Psoas muscle (tissue), 8 donors: ENCODE measurements around the gene LMAN1L. TPM values are rescaled to one million over a fixed set of nuclear protein-coding genes. Genes with fewer than 3 reads are reported as not detected.

Source experiments
- ATAC-seq, 4 donors: fragments of 200-7000 bp; cut with Tn5 transposase; one replicate each; pipeline ENCODE4 v1.9.1; 2020; ENCODE audit warnings: moderate library complexity in 3 of 4, mild to moderate bottlenecking in 2 of 4
- DNase-seq, 2 donors: peaks; one replicate each; pipeline ENCODE4 v3.0.0-alpha.2; 2020
- H3K27ac ChIP-seq: fragments of 200-600 bp; one replicate; pipeline ENCODE4 v1.8.0; 2022
- H3K27me3 ChIP-seq, 3 donors: fragments of 200-600 bp in 1 of 3; one replicate each; pipeline versions ENCODE4 v1.6.1 to v1.8.0; 2013 to 2022; ENCODE audit warnings: low read length in 2 of 3, mild to moderate bottlenecking in 2 of 3, moderate library complexity in 1 of 3; ENCODE audit not compliant: insufficient read depth in 3 of 3
- H3K36me3 ChIP-seq, 2 donors: fragments of 200-600 bp in 1 of 2; one replicate each; pipeline versions ENCODE4 v1.6.1 to v1.8.0; 2013 to 2022; ENCODE audit warnings: low read depth in 1 of 2, mild to moderate bottlenecking in 1 of 2, moderate library complexity in 1 of 2; ENCODE audit not compliant: insufficient read depth in 1 of 2
- H3K4me1 ChIP-seq: fragments of 200-600 bp; one replicate; pipeline ENCODE4 v1.8.0; 2022
- H3K4me3 ChIP-seq: fragments of 200-600 bp; one replicate; pipeline ENCODE4 v1.8.0; 2022; ENCODE audit warnings: mild to moderate bottlenecking
- H3K9me3 ChIP-seq: fragments of 200-600 bp; one replicate; pipeline ENCODE4 v1.8.0; 2022
- WGBS, 3 donors: extraction: QIAGEN DNeasy Blood & Tissue Kit; methylation state at CpG; one replicate each; pipeline versions ENCODE4 v1.1.6 to v1.1.7; 2013; 5-methylcytosine and 5-hydroxymethylcytosine counted together
- intact Hi-C, 2 donors: fragments of 100-400 bp; cut with DNase I; formaldehyde crosslinking; loops; one replicate each; pipeline versions ENCODE4 v1.11.0 to v1.14.2; 2022
- polyA plus RNA-seq, 3 donors: library from polyadenylated mRNA; stranded (reverse); fragments of 200-250 nt; gene quantifications; one replicate each; pipeline ENCODE4 v1.2.3, GENCODE V29; 2013
- total RNA-seq, 4 donors: library from RNA; stranded (reverse); fragmentation: NEBNext Ultra II Directional in 2 of 4; extraction: Animal tissue kit (Norgen Biotek cat#: 25700) in 2 of 4; gene quantifications; one replicate each; pipeline versions ENCODE4 v1.2.1 to v1.2.4, GENCODE V29; 2021 to 2023
- TF ChIP-seq, protein P1 (sequence below): fragments of 200-600 bp; IDR thresholded peaks from one replicate; pipeline ENCODE4 v1.8.0; 2022; ENCODE audit warnings: antibody characterized with exemption
- donor health status: healthy with polysubstance abuse.
- donor health status: DM: no; HTN: no; CAD: no; lungs with moderate emphysema.
- donor health status: Bipolar disorder and iron deficiency.
- donor health status: healthy.
- donor health status: DM: yes; HTN: yes; CAD: no.
- donor health status: DM: no; HTN: no; CAD: no.
- donor health status: DM: no; HTN: no; CAD: no.
- donor health status: DM: yes; HTN: yes; CAD: no.

LMAN1L gene
- total and polyA plus RNA-seq, 7 donors = 0.36 to 0.66 TPM; not detected in 5

DNA sequence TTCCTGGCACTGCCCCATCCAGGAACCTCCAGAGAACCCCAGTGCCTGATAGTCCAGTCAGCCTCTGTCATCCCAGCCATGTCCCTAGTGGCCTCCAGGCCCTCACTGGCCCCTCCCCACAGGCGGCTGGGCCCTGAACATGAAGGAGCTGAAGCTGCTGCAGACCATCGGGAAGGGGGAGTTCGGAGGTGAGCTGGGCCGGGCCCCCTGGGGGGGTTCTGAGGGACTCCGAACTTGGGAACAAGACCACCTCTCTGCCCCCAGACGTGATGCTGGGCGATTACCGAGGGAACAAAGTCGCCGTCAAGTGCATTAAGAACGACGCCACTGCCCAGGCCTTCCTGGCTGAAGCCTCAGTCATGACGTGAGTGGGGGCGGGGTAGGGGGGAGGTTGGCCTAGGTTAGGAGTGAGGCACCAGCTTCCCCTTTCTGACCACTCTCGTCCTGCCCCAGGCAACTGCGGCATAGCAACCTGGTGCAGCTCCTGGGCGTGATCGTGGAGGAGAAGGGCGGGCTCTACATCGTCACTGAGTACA is 12.0 kb upstream of the LMAN1L start:
- H3K4me3 ChIP-seq = no peak overlapping the region
- TF ChIP-seq, protein P1, sequence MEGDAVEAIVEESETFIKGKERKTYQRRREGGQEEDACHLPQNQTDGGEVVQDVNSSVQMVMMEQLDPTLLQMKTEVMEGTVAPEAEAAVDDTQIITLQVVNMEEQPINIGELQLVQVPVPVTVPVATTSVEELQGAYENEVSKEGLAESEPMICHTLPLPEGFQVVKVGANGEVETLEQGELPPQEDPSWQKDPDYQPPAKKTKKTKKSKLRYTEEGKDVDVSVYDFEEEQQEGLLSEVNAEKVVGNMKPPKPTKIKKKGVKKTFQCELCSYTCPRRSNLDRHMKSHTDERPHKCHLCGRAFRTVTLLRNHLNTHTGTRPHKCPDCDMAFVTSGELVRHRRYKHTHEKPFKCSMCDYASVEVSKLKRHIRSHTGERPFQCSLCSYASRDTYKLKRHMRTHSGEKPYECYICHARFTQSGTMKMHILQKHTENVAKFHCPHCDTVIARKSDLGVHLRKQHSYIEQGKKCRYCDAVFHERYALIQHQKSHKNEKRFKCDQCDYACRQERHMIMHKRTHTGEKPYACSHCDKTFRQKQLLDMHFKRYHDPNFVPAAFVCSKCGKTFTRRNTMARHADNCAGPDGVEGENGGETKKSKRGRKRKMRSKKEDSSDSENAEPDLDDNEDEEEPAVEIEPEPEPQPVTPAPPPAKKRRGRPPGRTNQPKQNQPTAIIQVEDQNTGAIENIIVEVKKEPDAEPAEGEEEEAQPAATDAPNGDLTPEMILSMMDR = no peak
- WGBS, 3 donors = 88 to 91% (median 89%) methylated on average over 20 of the region's 20 CpGs
- no peak for ATAC-seq
- intact Hi-C loops = loop anchor here (1.0 to 2.0 kb wide), 3 partner anchors 18 to 29 kb away; partner anchors contain the start of gene CSK (in 2 of the 2)
- H3K9me3 ChIP-seq = no peaks in the 10 kb centered on the region
- H3K4me1 ChIP-seq = peaks cover 21% of the 10 kb centered on the region
- DNase-seq = no peak
- no peaks in the 10 kb centered on the region for H3K27me3 ChIP-seq
- peaks cover 4 to 49% of the 10 kb centered on the region in 2 donors for H3K36me3 ChIP-seq
- H3K27ac ChIP-seq = no peak overlapping the region

DNA sequence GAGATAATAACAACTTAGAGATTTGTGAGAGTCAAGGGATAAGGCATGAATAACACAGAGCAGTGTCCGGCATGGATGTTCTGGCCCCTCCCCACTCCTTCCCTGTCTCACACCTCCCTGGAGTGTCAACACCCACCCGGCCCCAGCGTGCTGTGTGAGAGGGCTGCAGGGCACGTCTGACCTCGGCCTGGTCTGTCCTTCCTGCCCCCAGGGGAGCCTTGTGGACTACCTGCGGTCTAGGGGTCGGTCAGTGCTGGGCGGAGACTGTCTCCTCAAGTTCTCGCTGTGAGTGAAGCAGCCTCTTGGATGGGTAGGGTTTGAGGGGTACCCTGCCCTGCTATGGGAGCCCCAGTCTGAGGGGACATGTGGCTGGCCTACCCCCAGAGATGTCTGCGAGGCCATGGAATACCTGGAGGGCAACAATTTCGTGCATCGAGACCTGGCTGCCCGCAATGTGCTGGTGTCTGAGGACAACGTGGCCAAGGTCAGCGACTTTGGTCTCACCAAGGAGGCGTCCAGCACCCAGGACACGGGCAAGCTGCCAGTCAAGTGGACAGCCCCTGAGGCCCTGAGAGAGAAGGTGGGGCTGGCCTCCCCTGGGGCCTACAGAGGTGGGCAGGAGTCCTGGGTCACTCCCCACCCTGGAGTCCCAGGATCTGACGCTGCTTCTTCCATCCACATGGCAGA is 11.2 kb upstream of the LMAN1L start:
- H3K4me3 ChIP-seq = no peak overlapping the region
- no peaks in the 10 kb centered on the region for H3K27me3 ChIP-seq
- intact Hi-C loops = loop anchor here in 1 of 2 donors (2.0 kb wide), 1 partner anchor 19 kb away; the partner anchor contains the start of gene CSK
- no peak for ATAC-seq
- no peak for DNase-seq
- WGBS, 3 donors = 87 to 89% (median 87%) methylated on average over 18 of the region's 18 CpGs
- peaks cover 21% of the 10 kb centered on the region for H3K4me1 ChIP-seq
- no peak overlapping the region for H3K27ac ChIP-seq
- TF ChIP-seq, protein P1 = no peak
- no peaks in the 10 kb centered on the region for H3K9me3 ChIP-seq
- H3K36me3 ChIP-seq = peaks cover 4 to 49% of the 10 kb centered on the region in 2 donors

DNA sequence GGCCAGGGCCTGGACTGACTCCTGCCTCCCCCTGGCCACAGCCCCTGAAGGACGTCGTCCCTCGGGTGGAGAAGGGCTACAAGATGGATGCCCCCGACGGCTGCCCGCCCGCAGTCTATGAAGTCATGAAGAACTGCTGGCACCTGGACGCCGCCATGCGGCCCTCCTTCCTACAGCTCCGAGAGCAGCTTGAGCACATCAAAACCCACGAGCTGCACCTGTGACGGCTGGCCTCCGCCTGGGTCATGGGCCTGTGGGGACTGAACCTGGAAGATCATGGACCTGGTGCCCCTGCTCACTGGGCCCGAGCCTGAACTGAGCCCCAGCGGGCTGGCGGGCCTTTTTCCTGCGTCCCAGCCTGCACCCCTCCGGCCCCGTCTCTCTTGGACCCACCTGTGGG is 10.3 kb upstream of the LMAN1L start:
- Histone ChIP-seq H3K9me3 (no peaks in the 10 kb centered on the region), H3K36me3 (peaks cover 4 to 49% of the 10 kb centered on the region in 2 donors), H3K27ac (no peak overlapping the region), H3K4me1 (peaks cover 21% of the 10 kb centered on the region), H3K27me3 (no peaks in the 10 kb centered on the region), H3K4me3 (no peak overlapping the region)
- TF ChIP-seq, protein P1 = no peak
- intact Hi-C loops = no loop called here
- DNase-seq (no peak), ATAC-seq (no peak)
- 89 to 91% (median 90%) methylated on average over 20 of the region's 20 CpGs for WGBS, 3 donors

DNA sequence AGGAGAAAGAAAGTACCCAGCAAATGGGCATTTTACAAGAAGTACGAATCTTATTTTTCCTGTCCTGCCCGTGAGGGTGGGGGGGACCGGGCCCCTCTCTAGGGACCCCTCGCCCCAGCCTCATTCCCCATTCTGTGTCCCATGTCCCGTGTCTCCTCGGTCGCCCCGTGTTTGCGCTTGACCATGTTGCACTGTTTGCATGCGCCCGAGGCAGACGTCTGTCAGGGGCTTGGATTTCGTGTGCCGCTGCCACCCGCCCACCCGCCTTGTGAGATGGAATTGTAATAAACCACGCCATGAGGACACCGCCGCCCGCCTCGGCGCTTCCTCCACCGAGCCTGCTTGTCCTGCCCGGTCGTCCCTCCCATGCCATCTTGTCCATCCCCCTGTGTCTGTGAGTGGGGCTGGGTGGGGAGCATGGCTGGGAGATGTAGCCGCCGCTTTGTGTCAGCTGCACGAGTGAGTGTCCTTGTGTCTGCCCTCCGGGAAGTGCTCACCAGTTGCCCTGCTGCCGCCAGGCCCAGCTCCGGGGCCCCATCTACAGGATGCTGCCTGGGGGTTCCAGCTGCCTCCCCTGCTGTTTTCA is 9.7 kb upstream of the LMAN1L start:
- intact Hi-C loops = no loop called here
- Histone ChIP-seq H3K36me3 (peaks cover 4 to 49% of the 10 kb centered on the region in 2 donors), H3K9me3 (no peaks in the 10 kb centered on the region), H3K27ac (no peak overlapping the region), H3K4me1 (peaks cover 22% of the 10 kb centered on the region), H3K27me3 (no peaks in the 10 kb centered on the region), H3K4me3 (no peak overlapping the region)
- DNase-seq = no peak
- ATAC-seq = no peak
- WGBS, 3 donors = 88 to 92% (median 90%) methylated on average over 31 of the region's 31 CpGs
- TF ChIP-seq, protein P1 = no peak
